Endothelial cell of umbilical vein (primary cell): ENCODE data around the gene TSPAN10. TPM values are rescaled to one million over a fixed set of nuclear protein-coding genes. Genes with fewer than 3 reads are reported as not detected.

Source experiments
- BruUV-seq: library from RNA; stranded (reverse); fragments of 400-500 nt; replicated peaks from 2 replicates; lab custom pipeline; 2021; lab: Mats Ljungman, UMichigan
- CTCF ChIA-PET: fragments of 300-600, 350-600 bp; sonication (Branson Sonifier 250); formaldehyde crosslinking; loops from one replicate; lab custom pipeline; 2021; ENCODE audit warnings: antibody characterized with exemption, inconsistent platforms; lab: Charles Lee
- POLR2A ChIA-PET: fragments of 300-600, 350-600 bp; sonication (Branson Sonifier 250); formaldehyde crosslinking; loops from one replicate; lab custom pipeline; 2021; ENCODE audit warnings: antibody characterized with exemption, inconsistent platforms; lab: Charles Lee
- DNase-seq: peaks from one replicate; pipeline ENCODE4 v3.0.0-alpha.2; 2011; ENCODE audit warnings: low read depth, low spot score
- FAIRE-seq: peaks from 2 replicates; lab custom pipeline; 2011; peaks lifted over from hg19 to GRCh38; lab: Jason Lieb, UNC
- H2AFZ ChIP-seq: 2 replicates; pipeline ENCODE4 v1.6.0; 2012; ENCODE audit warnings: low read depth, low read length, control low read depth, inconsistent platforms
- H3K27ac ChIP-seq: 2 replicates; pipeline ENCODE4 v1.5.1; 2011; ENCODE audit warnings: low read depth, mild to moderate bottlenecking, control low read depth, low read length, moderate library complexity; ENCODE audit not compliant: insufficient read depth
- H3K27me3 ChIP-seq, 2 experiments: 2 replicates each; pipeline versions ENCODE4 v1.6.0 to v1.6.1; 2011; ENCODE audit warnings: low read length in 2 of 2, mixed read lengths in 1 of 2; ENCODE audit not compliant: control insufficient read depth in 2 of 2, insufficient read depth in 2 of 2
- H3K36me3 ChIP-seq, 2 experiments: 2 replicates in 1 of 2; 3 replicates in 1 of 2; pipeline ENCODE4 v1.5.1; 2011; ENCODE audit warnings: low read length in 2 of 2, mild to moderate bottlenecking in 1 of 2, moderate library complexity in 1 of 2; ENCODE audit not compliant: control insufficient read depth in 2 of 2, insufficient read depth in 2 of 2; ENCODE audit errors: extremely low read depth in 1 of 2
- H3K4me1 ChIP-seq: 3 replicates; pipeline ENCODE4 v1.5.1; 2011; ENCODE audit warnings: mild to moderate bottlenecking, low read length; ENCODE audit not compliant: control insufficient read depth, insufficient read depth; ENCODE audit errors: extremely low read depth
- H3K4me2 ChIP-seq: 2 replicates; pipeline ENCODE4 v1.6.1; 2011; ENCODE audit warnings: low read length, control low read depth, mixed read lengths; ENCODE audit not compliant: insufficient read depth
- H3K4me3 ChIP-seq, 3 experiments: fragments of 200-600 bp in 1 of 3; sonication (generic), shearing (Covaris generic) in 1 of 3; replicated peaks in 1 of 3; 2 replicates each; pipeline ENCODE4 v1.5.1; 2011 to 2016; ENCODE audit warnings: control low read depth in 3 of 3, low read length in 3 of 3, mild to moderate bottlenecking in 2 of 3, inconsistent platforms in 1 of 3, low read depth in 1 of 3, moderate library complexity in 1 of 3; ENCODE audit not compliant: insufficient read depth in 1 of 3
- H3K79me2 ChIP-seq: 2 replicates; pipeline ENCODE4 v1.6.0; 2012; ENCODE audit warnings: low read length, inconsistent platforms; ENCODE audit not compliant: control insufficient read depth, insufficient read depth
- H3K9ac ChIP-seq: replicated peaks from 2 replicates; pipeline ENCODE3; 2011; ENCODE audit warnings: low read length, control low read depth; ENCODE audit not compliant: insufficient read depth; ENCODE audit errors: extremely low read depth
- H3K9me1 ChIP-seq: replicated peaks from 3 replicates; pipeline ENCODE4 v1.6.0; 2011; ENCODE audit warnings: mild to moderate bottlenecking, low read length; ENCODE audit not compliant: control insufficient read depth, insufficient read depth; ENCODE audit errors: extremely low read depth
- H3K9me3 ChIP-seq: replicated peaks from 2 replicates; pipeline ENCODE4 v1.5.1; 2012; ENCODE audit warnings: low read length, inconsistent platforms; ENCODE audit not compliant: control insufficient read depth, insufficient read depth
- H4K20me1 ChIP-seq: replicated peaks from 2 replicates; pipeline ENCODE3; 2011; ENCODE audit warnings: mild to moderate bottlenecking, low read length; ENCODE audit not compliant: control insufficient read depth, insufficient read depth; ENCODE audit errors: extremely low read depth
- EZH2 ChIP-seq: IDR thresholded peaks from 2 replicates; pipeline ENCODE4 v1.6.1; 2012; ENCODE audit warnings: borderline replicate concordance, low read depth, mild to moderate bottlenecking, moderate library complexity, low read length, inconsistent platforms; ENCODE audit not compliant: severe bottlenecking
- FOS ChIP-seq: IDR thresholded peaks from 2 replicates; pipeline ENCODE4 v1.6.1; 2011; ENCODE audit warnings: mild to moderate bottlenecking, low read length, moderate library complexity, borderline replicate concordance; ENCODE audit not compliant: insufficient read depth
- GATA2 ChIP-seq: IDR thresholded peaks from 2 replicates; pipeline ENCODE4 v1.7.0; 2011; ENCODE audit warnings: low read depth, mild to moderate bottlenecking, moderate library complexity, mixed read lengths, low read length; ENCODE audit not compliant: insufficient read length, insufficient read depth
- JUN ChIP-seq: IDR thresholded peaks from 2 replicates; pipeline ENCODE4 v1.6.1; 2011; ENCODE audit warnings: borderline replicate concordance, low read depth; ENCODE audit not compliant: insufficient read length, insufficient read depth
- MYC ChIP-seq: IDR thresholded peaks from one replicate; pipeline ENCODE4 v1.6.1; 2011; ENCODE audit warnings: mild to moderate bottlenecking, low read depth, low read length
- POLR2A ChIP-seq: IDR thresholded peaks from 2 replicates; pipeline ENCODE4 v1.6.1; 2012; ENCODE audit warnings: low read depth, mild to moderate bottlenecking, control low read depth, low read length
- POLR2AphosphoS5 ChIP-seq: IDR thresholded peaks from 2 replicates; pipeline ENCODE4 v1.6.1; 2012; ENCODE audit warnings: low read depth, mild to moderate bottlenecking, control low read depth, low read length, moderate library complexity; ENCODE audit not compliant: insufficient read depth
- dilution Hi-C: fragments of 300-500 bp; cut with MboI; formaldehyde crosslinking; loops from one replicate; pipeline ENCODE4 v1.15.0; 2019; ENCODE audit warnings: low sequenced_read_pairs; ENCODE audit not compliant: extremely low pct_ligation_motif_present
- intact Hi-C: fragments of 100-400 bp; cut with micrococcal nuclease; formaldehyde crosslinking; loops from one replicate; pipeline ENCODE4 v1.10.0; 2022
- polyA plus RNA-seq, 4 experiments: library from polyadenylated mRNA; depleted of rRNA in 3 of 4; stranded (reverse) in 3 of 4; unstranded in 1 of 4; fragments of >200 nt; gene quantifications; 2 replicates each; pipeline versions ENCODE4 v1.2.1 to v1.2.3, GENCODE V29; 2011 to 2012; ENCODE audit warnings: missing spikeins in 1 of 4
- total RNA-seq: library from RNA; stranded (reverse); gene quantifications from 2 replicates; pipeline ENCODE4 v1.2.3, GENCODE V29; 2021
- TF ChIP-seq, protein P1 (sequence below): IDR thresholded peaks from 2 replicates; pipeline ENCODE4 v1.6.1; 2011; ENCODE audit not compliant: insufficient read depth, insufficient read length
- TF ChIP-seq, protein P2 (sequence below), 2 donors: IDR thresholded peaks; 1 replicate in 1 of 2; 2 replicates in 1 of 2; pipeline ENCODE4 v1.5.1; 2011; ENCODE audit warnings: low read length in 2 of 2, mild to moderate bottlenecking in 2 of 2, moderate library complexity in 2 of 2, control low read depth in 1 of 2, inconsistent platforms in 1 of 2, low read depth in 1 of 2; ENCODE audit not compliant: insufficient read depth in 1 of 2; ENCODE audit errors: extremely low read depth in 1 of 2

The TSPAN10 gene
- total and polyA plus RNA-seq, 2 donors (not counting 3 experiments of a cell fraction or from before 2014, with no cell fraction given): 0.91 to 1.1 TPM

DNA sequence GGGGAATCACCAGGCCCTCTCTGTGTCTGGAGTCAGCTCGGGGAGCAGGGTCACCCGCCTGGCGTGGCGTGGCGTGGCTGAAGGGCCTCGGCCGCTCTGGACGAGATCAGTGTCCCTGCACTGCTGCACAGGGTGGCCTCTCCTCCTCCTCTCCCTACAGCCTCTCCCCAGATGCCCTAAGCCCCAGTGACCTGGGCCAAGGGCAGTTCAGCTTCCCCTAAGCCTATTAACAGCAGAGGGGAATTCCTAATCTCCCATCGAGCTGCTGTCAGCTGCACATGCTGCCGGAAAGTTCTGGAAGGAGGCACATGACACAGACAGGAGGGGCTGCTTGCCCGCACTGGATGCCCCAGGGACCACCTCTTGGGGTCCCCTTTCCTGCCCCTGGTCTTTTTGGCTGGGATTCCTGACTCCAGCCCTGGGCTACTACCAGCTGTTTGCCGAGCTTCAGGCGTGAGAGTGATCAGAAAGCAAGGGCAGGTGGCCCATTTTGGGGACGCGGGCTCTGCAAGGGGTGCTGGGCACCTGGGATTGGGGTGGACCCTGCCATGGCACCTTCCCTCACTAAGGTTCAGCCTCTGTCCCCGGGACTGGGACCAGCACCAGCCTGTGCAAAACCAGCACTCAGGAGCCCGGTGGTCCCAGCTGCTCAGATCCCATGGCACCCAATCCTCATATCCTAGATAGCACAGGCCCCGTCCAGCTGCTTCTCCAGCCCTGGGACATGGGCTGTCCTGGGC lies 18.6 kb downstream of the TSPAN10 start:
- ChIA-PET CTCF (interaction anchor here (1.9 kb wide), 1 partner anchor 21 kb away, joined by 6 read pairs; no protein-coding TSS in a partner anchor), POLR2A (interaction anchor here (2.1 kb wide), 1 partner anchor 19 kb away, joined by 4 read pairs; no protein-coding TSS in a partner anchor)
- H3K9ac ChIP-seq: no peak overlapping the region
- no peaks in the 10 kb centered on the region for H4K20me1 ChIP-seq
- TF ChIP-seq, protein P1, sequence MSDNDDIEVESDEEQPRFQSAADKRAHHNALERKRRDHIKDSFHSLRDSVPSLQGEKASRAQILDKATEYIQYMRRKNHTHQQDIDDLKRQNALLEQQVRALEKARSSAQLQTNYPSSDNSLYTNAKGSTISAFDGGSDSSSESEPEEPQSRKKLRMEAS: no peak
- TF ChIP-seq MYC (no peak), POLR2A (no peak), POLR2AphosphoS5 (no peak), JUN (no peak), FOS (no peak), GATA2 (no peak), EZH2 (no peak)
- TF ChIP-seq, protein P2, sequence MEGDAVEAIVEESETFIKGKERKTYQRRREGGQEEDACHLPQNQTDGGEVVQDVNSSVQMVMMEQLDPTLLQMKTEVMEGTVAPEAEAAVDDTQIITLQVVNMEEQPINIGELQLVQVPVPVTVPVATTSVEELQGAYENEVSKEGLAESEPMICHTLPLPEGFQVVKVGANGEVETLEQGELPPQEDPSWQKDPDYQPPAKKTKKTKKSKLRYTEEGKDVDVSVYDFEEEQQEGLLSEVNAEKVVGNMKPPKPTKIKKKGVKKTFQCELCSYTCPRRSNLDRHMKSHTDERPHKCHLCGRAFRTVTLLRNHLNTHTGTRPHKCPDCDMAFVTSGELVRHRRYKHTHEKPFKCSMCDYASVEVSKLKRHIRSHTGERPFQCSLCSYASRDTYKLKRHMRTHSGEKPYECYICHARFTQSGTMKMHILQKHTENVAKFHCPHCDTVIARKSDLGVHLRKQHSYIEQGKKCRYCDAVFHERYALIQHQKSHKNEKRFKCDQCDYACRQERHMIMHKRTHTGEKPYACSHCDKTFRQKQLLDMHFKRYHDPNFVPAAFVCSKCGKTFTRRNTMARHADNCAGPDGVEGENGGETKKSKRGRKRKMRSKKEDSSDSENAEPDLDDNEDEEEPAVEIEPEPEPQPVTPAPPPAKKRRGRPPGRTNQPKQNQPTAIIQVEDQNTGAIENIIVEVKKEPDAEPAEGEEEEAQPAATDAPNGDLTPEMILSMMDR (IDR thresholded peaks at IDR 0.05; ENCODE audit: extremely low read depth in 1 of 2, insufficient read depth in 1 of 2, low read depth in 1 of 2, low read length in 2 of 2): no peak
- no peaks in the 10 kb centered on the region for H3K79me2 ChIP-seq
- no peaks in the 10 kb centered on the region for H3K9me3 ChIP-seq
- no peak overlapping the region for H3K4me2 ChIP-seq
- DNase-seq (no peak), FAIRE-seq (no peak)
- no peaks in the 10 kb centered on the region for H3K27me3 ChIP-seq
- no TSS peak for BruUV-seq
- H2AFZ ChIP-seq: no peak overlapping the region
- dilution Hi-C loops: no loop called here
- H3K4me3 ChIP-seq: no peak overlapping the region
- no peak overlapping the region for H3K27ac ChIP-seq
- intact Hi-C loops: no loop called here
- H3K36me3 ChIP-seq: no peaks in the 10 kb centered on the region
- H3K4me1 ChIP-seq: peaks cover 9% of the 10 kb centered on the region
- no peaks in the 10 kb centered on the region for H3K9me1 ChIP-seq
